Fibroblast of the aortic adventitia (primary cell): ENCODE measurements around the gene CACNA1B. TPM values are rescaled to one million over a fixed set of nuclear protein-coding genes. Genes with fewer than 3 reads are reported as not detected.

Experiments
- DNase-seq: peaks from one replicate; pipeline ENCODE4 v3.0.0-alpha.2; 2010; ENCODE audit warnings: low read depth
- H3K4me3 ChIP-seq: 2 replicates; pipeline ENCODE4 v1.5.1; 2011; ENCODE audit warnings: low read depth, mild to moderate bottlenecking, control low read depth, low read length, moderate library complexity
- total RNA-seq: library from RNA; depleted of rRNA; stranded (reverse); fragments of >200 nt; gene quantifications from 2 replicates; pipeline ENCODE4 v1.2.3, GENCODE V29; 2012; ENCODE audit warnings: low replicate concordance
- TF ChIP-seq, protein P1 (sequence below): IDR thresholded peaks from 2 replicates; pipeline ENCODE4 v1.5.1; 2011; ENCODE audit warnings: mild to moderate bottlenecking, low read length, control low read depth, inconsistent platforms; ENCODE audit not compliant: insufficient read depth

CACNA1B gene
- total RNA-seq, 1 donor, result under 0.01 TPM

DNA sequence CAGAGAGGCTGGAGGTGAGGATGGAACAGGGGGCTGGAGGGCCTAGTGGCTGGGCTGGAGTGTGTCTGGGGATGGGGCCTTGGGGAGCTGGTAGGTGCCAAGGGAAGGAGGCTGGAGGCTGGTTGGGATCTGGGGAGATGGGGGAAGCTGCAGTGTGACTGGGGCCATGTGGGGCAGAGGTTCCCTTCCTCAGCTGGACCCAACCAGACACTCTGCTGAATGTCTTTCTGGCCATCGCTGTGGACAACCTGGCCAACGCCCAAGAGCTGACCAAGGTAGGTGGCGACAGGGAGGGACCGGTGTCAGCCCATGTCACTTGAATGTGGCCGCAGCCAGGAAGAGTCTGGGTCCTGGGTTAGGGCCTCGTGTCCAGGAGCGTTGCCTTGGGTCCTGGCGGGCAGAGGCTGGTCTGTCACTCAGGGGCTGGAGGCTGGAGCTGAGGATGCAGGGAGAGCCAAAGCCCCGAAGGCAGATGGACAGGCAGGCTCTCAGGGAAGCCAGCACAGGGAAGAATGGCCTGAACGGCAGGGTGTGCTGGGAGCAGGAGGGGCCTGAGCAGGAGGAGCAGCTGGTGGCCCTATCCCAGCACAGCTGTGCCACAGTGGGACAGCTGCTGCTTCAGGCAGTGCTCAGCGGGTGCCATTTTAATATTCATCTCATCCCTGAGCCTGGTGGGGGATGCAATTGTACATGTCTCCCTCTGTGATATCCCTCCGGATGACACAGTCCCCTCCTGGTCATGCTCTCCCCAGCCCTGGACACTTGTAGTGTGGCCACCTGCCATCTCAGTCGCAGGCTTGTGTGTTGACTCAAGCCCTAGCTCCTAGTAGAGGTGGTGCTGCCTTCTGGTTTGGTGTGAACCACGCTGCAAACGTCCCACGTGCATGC is 132.5 kb downstream of the CACNA1B start:
- no peak for DNase-seq
- H3K4me3 ChIP-seq, result no peak overlapping the region
- TF ChIP-seq, protein P1, sequence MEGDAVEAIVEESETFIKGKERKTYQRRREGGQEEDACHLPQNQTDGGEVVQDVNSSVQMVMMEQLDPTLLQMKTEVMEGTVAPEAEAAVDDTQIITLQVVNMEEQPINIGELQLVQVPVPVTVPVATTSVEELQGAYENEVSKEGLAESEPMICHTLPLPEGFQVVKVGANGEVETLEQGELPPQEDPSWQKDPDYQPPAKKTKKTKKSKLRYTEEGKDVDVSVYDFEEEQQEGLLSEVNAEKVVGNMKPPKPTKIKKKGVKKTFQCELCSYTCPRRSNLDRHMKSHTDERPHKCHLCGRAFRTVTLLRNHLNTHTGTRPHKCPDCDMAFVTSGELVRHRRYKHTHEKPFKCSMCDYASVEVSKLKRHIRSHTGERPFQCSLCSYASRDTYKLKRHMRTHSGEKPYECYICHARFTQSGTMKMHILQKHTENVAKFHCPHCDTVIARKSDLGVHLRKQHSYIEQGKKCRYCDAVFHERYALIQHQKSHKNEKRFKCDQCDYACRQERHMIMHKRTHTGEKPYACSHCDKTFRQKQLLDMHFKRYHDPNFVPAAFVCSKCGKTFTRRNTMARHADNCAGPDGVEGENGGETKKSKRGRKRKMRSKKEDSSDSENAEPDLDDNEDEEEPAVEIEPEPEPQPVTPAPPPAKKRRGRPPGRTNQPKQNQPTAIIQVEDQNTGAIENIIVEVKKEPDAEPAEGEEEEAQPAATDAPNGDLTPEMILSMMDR, result no peak

DNA sequence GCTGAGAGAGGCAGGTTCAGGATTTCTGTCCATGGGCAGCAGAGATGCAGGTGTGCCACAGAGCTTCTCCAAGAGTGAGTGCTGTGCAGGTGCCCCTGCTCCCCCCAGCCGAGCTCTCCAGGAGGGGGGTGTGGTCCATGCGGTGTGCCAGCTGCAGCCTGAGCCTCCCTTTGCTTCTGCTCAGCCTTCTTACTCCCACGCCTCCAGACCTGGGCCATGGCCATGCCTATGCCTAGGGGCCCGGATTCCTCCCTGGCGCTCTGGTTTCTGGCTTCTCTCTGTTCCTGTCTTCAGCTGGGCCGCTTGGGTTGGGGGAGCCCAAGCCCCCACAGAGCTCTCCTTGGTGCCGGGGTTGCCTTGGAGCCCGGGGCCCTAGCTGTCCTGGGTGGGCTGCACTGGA is 133.3 kb downstream of the CACNA1B start:
- TF ChIP-seq, protein P1, result no peak
- H3K4me3 ChIP-seq, result no peak overlapping the region
- no peak for DNase-seq

- DNase-seq, result no peak
- no peak overlapping the region for H3K4me3 ChIP-seq
- TF ChIP-seq, protein P1, result no peak
Measured at GRCh38 chr9:138011951-138012500, 134.4 kb downstream of the CACNA1B start.

DNA sequence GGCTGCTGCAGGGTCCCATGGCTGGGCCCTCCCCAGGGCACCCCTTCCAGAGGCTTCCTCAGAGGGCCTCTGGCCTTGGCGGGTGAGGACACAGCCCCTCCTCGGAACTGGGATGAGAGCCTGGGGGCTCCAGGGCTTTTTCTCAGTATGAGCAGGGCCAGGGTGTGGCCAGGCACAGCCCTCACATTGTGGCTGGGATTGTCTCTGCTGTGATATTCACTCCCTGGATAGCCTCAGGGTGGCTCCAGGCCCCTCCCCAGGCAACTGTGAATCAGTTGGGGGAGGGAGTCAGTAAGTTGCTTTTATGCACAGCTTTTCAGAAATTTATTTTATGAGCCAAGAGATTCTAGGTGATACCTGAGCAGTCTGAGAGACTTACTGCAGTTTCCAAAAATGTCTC is 135.7 kb downstream of the CACNA1B start:
- TF ChIP-seq, protein P1, result no peak
- H3K4me3 ChIP-seq, result no peak overlapping the region

GRCh38 chr9:138013836-138014562 is 136.4 kb downstream of the CACNA1B start:
- H3K4me3 ChIP-seq, result no peak overlapping the region
- DNase-seq, result no peak
- TF ChIP-seq, protein P1, result no peak

More for the DNA sequence above, 135.7 kb downstream of the CACNA1B start:
- no peak for DNase-seq

GRCh38 chr9:138014563-138014945 is 137.0 kb downstream of the CACNA1B start:
- TF ChIP-seq, protein P1, result no peak
- no peak overlapping the region for H3K4me3 ChIP-seq
- no peak for DNase-seq
